ENCODE data around the gene COL1A2.

Gene COL1A2

GRCh38 chr7:94354953-94355352, 39.7 kb upstream of the COL1A2 start:
- Histone ChIP-seq H3K27ac (ENCODE audit: low read length) (no peak overlapping the region), H3F3A (ENCODE audit: insufficient read depth, low read length) (no peaks in the 10 kb centered on the region), H3K79me2 (ENCODE audit: low read length) (no peaks in the 10 kb centered on the region), H2AFZ (ENCODE audit: low read length) (no peak overlapping the region), H3K27me3 (replicated peaks; ENCODE audit: insufficient read depth, low read length) (no peaks in the 10 kb centered on the region), H3K4me2 (ENCODE audit: low read depth, low read length) (no peak overlapping the region), H3K9ac (ENCODE audit: low read length) (no peak overlapping the region), H3K9me3 (replicated peaks; ENCODE audit: insufficient read depth, low read length) (no peaks in the 10 kb centered on the region), H3K4me3 (ENCODE audit: low read length) (no peak overlapping the region), H4K20me1 (ENCODE audit: insufficient read depth, low read length) (no peaks in the 10 kb centered on the region), H3K36me3 (replicated peaks; ENCODE audit: insufficient read depth, low read length) (no peaks in the 10 kb centered on the region), H3K4me1 (ENCODE audit: low read length) (no peaks in the 10 kb centered on the region), H3K9me2 (replicated peaks; ENCODE audit: insufficient read depth, low read length) (no peaks in the 10 kb centered on the region)
- TF ChIP-seq CTCF (IDR thresholded peaks at IDR 0.05; ENCODE audit: low read length) (no peak), EZH2 (optimal IDR thresholded peaks at IDR 0.05; ENCODE audit: low read depth, low read length) (no peak), EZH2phosphoT487 (IDR thresholded peaks at IDR 0.05; ENCODE audit: low read length) (no peak)
- DNase-seq = no peak

GRCh38 chr7:94355454-94355853, 39.2 kb upstream of the COL1A2 start:
- Histone ChIP-seq H3F3A (ENCODE audit: insufficient read depth, low read length) (no peaks in the 10 kb centered on the region), H3K9me2 (replicated peaks; ENCODE audit: insufficient read depth, low read length) (no peaks in the 10 kb centered on the region), H2AFZ (ENCODE audit: low read length) (no peak overlapping the region), H3K27ac (ENCODE audit: low read length) (no peak overlapping the region), H3K9ac (ENCODE audit: low read length) (no peak overlapping the region), H3K4me2 (ENCODE audit: low read depth, low read length) (no peak overlapping the region), H3K9me3 (replicated peaks; ENCODE audit: insufficient read depth, low read length) (no peaks in the 10 kb centered on the region), H3K36me3 (replicated peaks; ENCODE audit: insufficient read depth, low read length) (no peaks in the 10 kb centered on the region), H3K27me3 (replicated peaks; ENCODE audit: insufficient read depth, low read length) (no peaks in the 10 kb centered on the region), H3K4me1 (ENCODE audit: low read length) (no peaks in the 10 kb centered on the region), H3K4me3 (ENCODE audit: low read length) (no peak overlapping the region), H4K20me1 (ENCODE audit: insufficient read depth, low read length) (no peaks in the 10 kb centered on the region), H3K79me2 (ENCODE audit: low read length) (no peaks in the 10 kb centered on the region)
- TF ChIP-seq EZH2phosphoT487 (IDR thresholded peaks at IDR 0.05; ENCODE audit: low read length) (no peak), CTCF (IDR thresholded peaks at IDR 0.05; ENCODE audit: low read length) (no peak), EZH2 (optimal IDR thresholded peaks at IDR 0.05; ENCODE audit: low read depth, low read length) (no peak)
- DNase-seq = no peak

- Histone ChIP-seq H3K9ac (ENCODE audit: low read length) (no peak overlapping the region), H3K9me2 (replicated peaks; ENCODE audit: insufficient read depth, low read length) (no peaks in the 10 kb centered on the region), H2AFZ (ENCODE audit: low read length) (no peak overlapping the region), H3K4me3 (ENCODE audit: low read length) (no peak overlapping the region), H4K20me1 (ENCODE audit: insufficient read depth, low read length) (no peaks in the 10 kb centered on the region), H3K9me3 (replicated peaks; ENCODE audit: insufficient read depth, low read length) (no peaks in the 10 kb centered on the region), H3K79me2 (ENCODE audit: low read length) (no peaks in the 10 kb centered on the region), H3F3A (ENCODE audit: insufficient read depth, low read length) (no peaks in the 10 kb centered on the region), H3K4me1 (ENCODE audit: low read length) (no peaks in the 10 kb centered on the region), H3K27me3 (replicated peaks; ENCODE audit: insufficient read depth, low read length) (no peaks in the 10 kb centered on the region), H3K27ac (ENCODE audit: low read length) (no peak overlapping the region), H3K36me3 (replicated peaks; ENCODE audit: insufficient read depth, low read length) (no peaks in the 10 kb centered on the region), H3K4me2 (ENCODE audit: low read depth, low read length) (no peak overlapping the region)
- DNase-seq = no peak
- TF ChIP-seq CTCF (IDR thresholded peaks at IDR 0.05; ENCODE audit: low read length) = no peak
- no peak for TF ChIP-seq EZH2 (optimal IDR thresholded peaks at IDR 0.05; ENCODE audit: low read depth, low read length)
- TF ChIP-seq EZH2phosphoT487 (IDR thresholded peaks at IDR 0.05; ENCODE audit: low read length) = no peak
Measured at GRCh38 chr7:94357076-94357475, 37.6 kb upstream of the COL1A2 start.

All from MM.1S (cell line).